ENCODE results near the gene BTBD9. TPM values are rescaled to one million over a fixed set of nuclear protein-coding genes. Genes with fewer than 3 reads are reported as not detected.

Gene BTBD9
- total RNA-seq, 1 donor = 9.7 TPM

- DNase-seq (ENCODE audit: low read depth in 2 of 3, low spot score in 2 of 3) = no peak
Observed at GRCh38 chr6:38403548-38403947, 236.2 kb downstream of the BTBD9 start.

- DNase-seq (ENCODE audit: low read depth in 2 of 3, low spot score in 2 of 3) = no peak
Observed at GRCh38 chr6:38400764-38401163, 239.0 kb downstream of the BTBD9 start.

- DNase-seq (ENCODE audit: low read depth in 2 of 3, low spot score in 2 of 3) = no peak
Observed at GRCh38 chr6:38400101-38400500, 239.6 kb downstream of the BTBD9 start.

- DNase-seq (ENCODE audit: low read depth in 2 of 3, low spot score in 2 of 3) = no peak
Observed at GRCh38 chr6:38396209-38396608, 243.5 kb downstream of the BTBD9 start.

GRCh38 chr6:38393986-38394385, 245.7 kb downstream of the BTBD9 start:
- no peak for DNase-seq (ENCODE audit: low read depth in 2 of 3, low spot score in 2 of 3)

GRCh38 chr6:38391626-38392579, 247.8 kb downstream of the BTBD9 start:
- DNase-seq (ENCODE audit: low read depth in 2 of 3, low spot score in 2 of 3) = no peak

- no peak for DNase-seq (ENCODE audit: low read depth in 2 of 3, low spot score in 2 of 3)
Observed at GRCh38 chr6:38391206-38391605, 248.5 kb downstream of the BTBD9 start.

GRCh38 chr6:38389875-38390274, 249.9 kb downstream of the BTBD9 start:
- DNase-seq (ENCODE audit: low read depth in 2 of 3, low spot score in 2 of 3) = no peak

GRCh38 chr6:38387971-38388370, 251.8 kb downstream of the BTBD9 start:
- DNase-seq (ENCODE audit: low read depth in 2 of 3, low spot score in 2 of 3) = no peak

GRCh38 chr6:38387461-38387860, 252.3 kb downstream of the BTBD9 start:
- DNase-seq (ENCODE audit: low read depth in 2 of 3, low spot score in 2 of 3) = no peak

GRCh38 chr6:38378801-38379200, 260.9 kb downstream of the BTBD9 start:
- DNase-seq (ENCODE audit: low read depth in 2 of 3, low spot score in 2 of 3) = no peak

- no peak for DNase-seq (ENCODE audit: low read depth in 2 of 3, low spot score in 2 of 3)
Observed at GRCh38 chr6:38375937-38376336, 263.8 kb downstream of the BTBD9 start.

- no peak for DNase-seq (ENCODE audit: low read depth in 2 of 3, low spot score in 2 of 3)
Observed at GRCh38 chr6:38375341-38375740, 264.4 kb downstream of the BTBD9 start.

- DNase-seq (ENCODE audit: low read depth in 2 of 3, low spot score in 2 of 3) = no peak
Observed at GRCh38 chr6:38371881-38372280, 267.8 kb downstream of the BTBD9 start.

- no peak for DNase-seq (ENCODE audit: low read depth in 2 of 3, low spot score in 2 of 3)
Observed at GRCh38 chr6:38370653-38371601, 268.8 kb downstream of the BTBD9 start.

- no peak for DNase-seq (ENCODE audit: low read depth in 2 of 3, low spot score in 2 of 3)
Observed at GRCh38 chr6:38367231-38367630, 272.5 kb downstream of the BTBD9 start.

GRCh38 chr6:38366234-38366633, 273.5 kb downstream of the BTBD9 start:
- no peak for DNase-seq (ENCODE audit: low read depth in 2 of 3, low spot score in 2 of 3)

- DNase-seq (ENCODE audit: low read depth in 2 of 3, low spot score in 2 of 3) = no peak
Observed at GRCh38 chr6:38364775-38365174, 275.0 kb downstream of the BTBD9 start.

- no peak for DNase-seq (ENCODE audit: low read depth in 2 of 3, low spot score in 2 of 3)
Observed at GRCh38 chr6:38364127-38364526, 275.6 kb downstream of the BTBD9 start.

- DNase-seq (ENCODE audit: low read depth in 2 of 3, low spot score in 2 of 3) = no peak
Observed at GRCh38 chr6:38355519-38355918, 284.2 kb downstream of the BTBD9 start.

GRCh38 chr6:38354905-38355304, 284.8 kb downstream of the BTBD9 start:
- DNase-seq (ENCODE audit: low read depth in 2 of 3, low spot score in 2 of 3) = no peak

Measured in hematopoietic multipotent progenitor cell (in vitro differentiated cells).